GM11168 (cell line): ENCODE data around the gene ZNF675.
"Not testable (repeated sequence)": the region's sequence is repeated elsewhere in the genome, so short reads cannot be mapped to it uniquely, and the experiment has no call there.

ENCODE experiments used
- in situ Hi-C: fragments of 300-500 bp; cut with MboI; formaldehyde crosslinking; loops from one replicate; pipeline ENCODE4 v1.12.0; 2022; ENCODE audit warnings: low sequenced_read_pairs; ENCODE audit not compliant: unreplicated experiment

Gene ZNF675

GRCh38 chr19:23686621-23687423, at the start of gene ZNF675:
Gene ZNF675, minus strand, starts transcription at chr19:23687212. Its CDS starts 179 bp downstream, at chr19:23687033.
- in situ Hi-C loops, result no loop called here

GRCh38 chr19:23730729-23731465, 43.9 kb upstream of the ZNF675 start:
- in situ Hi-C loops, result loop anchor here (25.0 kb wide), 1 partner anchor 1369 kb away; no protein-coding TSS in a partner anchor

GRCh38 chr19:23724161-23724560, 37.1 kb upstream of the ZNF675 start:
- in situ Hi-C loops, result not testable (repeated sequence)

- in situ Hi-C loops, result no loop called here
These were observed 31.8 kb upstream of the ZNF675 start for GRCh38 chr19:23718802-23719201.

- in situ Hi-C loops, result no loop called here
These were observed 29.8 kb upstream of the ZNF675 start for GRCh38 chr19:23716792-23717191.

- in situ Hi-C loops, result no loop called here
These were observed 22.3 kb upstream of the ZNF675 start for GRCh38 chr19:23709347-23709746.

- in situ Hi-C loops, result no loop called here
These were observed 19.6 kb upstream of the ZNF675 start for GRCh38 chr19:23706657-23707056.

- in situ Hi-C loops, result no loop called here
These were observed 12.5 kb upstream of the ZNF675 start for GRCh38 chr19:23699521-23699860.

- in situ Hi-C loops, result no loop called here
These were observed 11.9 kb upstream of the ZNF675 start for GRCh38 chr19:23698711-23699520.

GRCh38 chr19:23692937-23693336, 5.9 kb upstream of the ZNF675 start:
- in situ Hi-C loops, result not testable (repeated sequence)

- in situ Hi-C loops, result no loop called here
These were observed 13.9 kb downstream of the ZNF675 start for GRCh38 chr19:23673132-23673531.

GRCh38 chr19:23668606-23669005, 18.4 kb downstream of the ZNF675 start:
- in situ Hi-C loops, result not testable (repeated sequence)

GRCh38 chr19:23665651-23666410, 21.2 kb downstream of the ZNF675 start:
- in situ Hi-C loops, result no loop called here

GRCh38 chr19:23649817-23650216, 37.2 kb downstream of the ZNF675 start:
- in situ Hi-C loops, result not testable (repeated sequence)
